Kidney glomerular epithelial cell (primary cell): Measurements from ENCODE around the gene ACADL.

Experiments used
- DNase-seq: peaks from one replicate; lab custom pipeline; 2025; lab: John Stamatoyannopoulos, UW

The ACADL gene

GRCh38 chr2:210169516-210170195 lies 55.6 kb downstream of the ACADL start:
- peak; percentile 46 for DNase-seq

GRCh38 chr2:210167227-210167626 lies 58.0 kb downstream of the ACADL start:
- DNase-seq, result peak; percentile 40

DNA sequence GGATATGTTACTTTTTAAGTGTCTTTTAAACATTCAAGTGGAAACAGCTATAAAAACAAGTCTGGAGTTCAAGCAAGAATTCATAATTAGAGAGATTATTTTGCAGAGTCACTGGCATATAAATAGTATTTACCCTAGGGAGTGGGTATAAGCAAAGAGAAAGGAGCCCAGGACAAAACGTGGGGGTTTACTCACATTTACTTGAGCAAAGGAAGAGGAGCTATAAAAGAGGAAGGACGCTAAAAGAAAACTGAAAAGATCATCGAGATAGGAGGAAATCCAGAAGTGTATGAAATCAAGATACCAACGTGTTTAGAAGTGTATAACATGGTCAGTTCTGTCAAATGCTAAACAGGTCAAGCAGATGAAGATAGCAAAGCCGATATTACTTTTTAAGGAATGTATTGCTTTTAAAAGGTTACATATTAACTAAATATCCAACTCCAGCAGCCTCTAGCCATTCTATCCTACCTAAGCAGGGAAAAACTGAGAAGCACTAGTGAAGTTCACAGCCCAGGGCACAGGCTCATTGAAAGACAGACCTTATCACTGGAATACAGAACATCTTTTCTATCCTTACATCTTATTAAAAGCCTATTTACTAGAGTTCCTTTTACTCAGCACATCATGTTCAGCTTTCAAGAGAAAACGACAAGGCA lies 62.7 kb downstream of the ACADL start:
- peak; percentile 57 for DNase-seq

- no peak for DNase-seq
Measured at GRCh38 chr2:210159059-210159458, 66.2 kb downstream of the ACADL start.

DNA sequence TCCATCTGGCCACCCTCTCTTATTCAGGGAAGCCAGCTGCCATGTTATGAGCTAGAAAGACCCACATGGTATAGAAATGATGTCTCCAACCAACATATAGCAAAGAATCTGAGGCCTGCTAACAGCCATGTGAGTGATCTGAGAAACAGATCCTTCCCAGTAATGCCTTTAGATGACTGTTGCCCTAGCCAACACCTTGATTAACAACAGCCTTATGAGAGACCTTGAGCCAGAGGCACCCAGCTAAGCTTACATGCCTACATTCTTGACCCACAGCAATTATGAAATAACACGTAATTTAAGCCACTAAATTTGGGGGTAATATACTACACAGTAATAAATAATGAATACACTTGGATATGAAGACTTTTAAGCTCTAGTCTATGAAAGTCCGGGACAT lies 67.0 kb downstream of the ACADL start:
- no peak for DNase-seq

DNA sequence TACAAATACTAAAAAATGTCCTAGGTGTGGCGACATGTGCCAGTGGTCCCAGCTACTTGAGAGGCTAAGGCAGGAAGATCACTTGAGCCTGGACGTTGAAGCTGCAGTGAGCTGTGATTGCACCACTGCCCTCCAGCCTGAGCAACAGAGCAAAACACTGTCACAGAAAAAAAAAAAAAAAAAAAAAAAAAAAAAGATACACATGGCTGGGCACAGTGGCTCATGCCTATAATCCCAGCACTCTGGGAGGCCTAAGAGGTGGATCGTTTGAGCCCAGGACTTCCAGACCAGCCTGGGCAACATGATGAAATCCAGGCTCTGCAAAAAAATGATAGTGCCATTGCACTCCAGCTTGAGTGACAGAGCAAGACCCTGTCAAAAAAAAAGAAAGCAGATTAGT lies 67.7 kb downstream of the ACADL start:
- no peak for DNase-seq

- DNase-seq, result no peak
Measured at GRCh38 chr2:210147614-210148013, 77.6 kb downstream of the ACADL start.
